HG03469 (cell line): ENCODE measurements around the gene SBF1.

Source experiments
- ATAC-seq: cut with Tn5 transposase; IDR thresholded peaks from one replicate; pipeline ENCODE4 v1.9.1; 2021; ENCODE audit warnings: mild to moderate bottlenecking, moderate library complexity, moderate number of reproducible peaks; ENCODE audit not compliant: unreplicated experiment

Gene SBF1

DNA sequence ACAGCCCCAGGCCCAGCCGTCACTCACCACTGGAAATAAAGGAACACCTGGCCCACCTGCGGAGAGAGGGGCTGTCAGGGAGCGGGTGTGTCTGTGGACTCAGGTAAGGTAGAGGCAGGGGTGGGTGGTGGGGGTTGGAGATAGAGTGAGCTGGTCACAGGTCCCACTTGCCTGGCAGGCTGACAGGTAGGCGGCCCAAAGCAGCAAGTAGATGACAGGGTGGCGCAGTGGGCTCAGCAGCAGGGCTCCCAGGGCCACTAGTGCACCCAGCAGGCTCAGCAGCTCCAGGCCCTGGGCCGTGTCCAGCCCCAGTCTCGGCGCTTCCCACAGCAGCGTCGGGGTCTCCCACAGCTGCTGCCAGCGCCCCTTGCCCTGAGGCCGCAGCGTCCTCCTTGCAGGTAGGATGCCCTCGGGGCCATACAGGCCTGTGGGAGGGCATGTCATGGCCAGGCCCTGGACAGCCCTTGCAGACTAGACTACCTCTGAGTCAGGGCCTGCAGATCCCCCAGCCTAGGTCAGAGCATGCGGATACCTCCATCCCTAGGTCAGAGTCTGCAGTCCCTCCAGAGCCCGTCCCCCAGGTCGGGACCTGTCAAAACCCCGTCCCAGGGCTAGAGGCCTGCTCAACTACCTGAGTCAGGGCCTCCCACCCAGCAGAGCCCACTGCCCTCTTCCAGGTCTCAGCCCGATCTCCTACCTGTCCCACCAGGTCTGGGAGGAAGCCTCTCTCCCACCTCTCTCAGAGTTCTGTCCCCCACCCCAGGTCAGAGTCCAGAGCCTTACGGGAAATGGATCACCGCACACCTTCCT is 32.0 kb upstream of the SBF1 start:
- ATAC-seq = no peak

DNA sequence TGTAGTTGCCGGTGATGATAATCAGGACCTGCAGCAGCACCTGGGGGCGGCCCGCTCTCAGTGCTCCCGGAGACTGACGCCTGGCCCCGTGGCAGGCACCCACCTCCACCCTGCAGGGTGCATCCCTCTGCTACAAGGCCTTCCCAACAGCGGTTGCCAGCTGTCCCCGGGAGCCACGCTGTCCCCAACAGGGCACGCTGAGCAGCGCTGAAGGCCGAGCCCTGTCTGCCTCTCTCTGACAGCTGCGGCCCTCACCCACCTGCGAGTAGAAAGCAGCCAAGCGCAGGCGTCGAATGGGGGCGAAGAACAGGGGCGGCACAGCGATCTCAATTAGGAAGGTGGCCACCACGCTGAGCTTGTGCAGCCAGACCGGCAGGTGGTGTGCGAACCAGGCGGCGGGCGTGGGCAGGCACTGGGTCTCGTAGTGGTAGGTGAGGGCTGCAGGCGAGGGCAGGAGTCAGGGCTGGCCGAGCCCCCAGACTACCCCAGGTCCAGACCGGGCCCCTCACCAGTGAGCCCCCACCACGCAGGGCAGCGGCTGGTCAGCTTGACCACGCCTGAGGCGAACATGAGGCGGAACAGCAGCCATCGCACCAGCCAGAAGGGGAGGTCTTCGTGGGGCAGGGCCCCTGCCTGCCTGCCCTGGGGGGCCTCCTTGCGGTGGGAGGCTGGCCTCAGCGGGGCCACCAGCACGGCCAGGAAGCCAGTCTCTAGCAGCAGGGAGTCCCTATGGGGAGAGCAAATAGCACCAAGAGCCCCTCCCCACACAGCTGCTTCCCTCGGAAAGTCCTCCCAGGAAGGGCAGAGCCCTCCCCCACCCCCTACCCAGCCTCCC is 31.2 kb upstream of the SBF1 start:
- no peak for ATAC-seq

DNA sequence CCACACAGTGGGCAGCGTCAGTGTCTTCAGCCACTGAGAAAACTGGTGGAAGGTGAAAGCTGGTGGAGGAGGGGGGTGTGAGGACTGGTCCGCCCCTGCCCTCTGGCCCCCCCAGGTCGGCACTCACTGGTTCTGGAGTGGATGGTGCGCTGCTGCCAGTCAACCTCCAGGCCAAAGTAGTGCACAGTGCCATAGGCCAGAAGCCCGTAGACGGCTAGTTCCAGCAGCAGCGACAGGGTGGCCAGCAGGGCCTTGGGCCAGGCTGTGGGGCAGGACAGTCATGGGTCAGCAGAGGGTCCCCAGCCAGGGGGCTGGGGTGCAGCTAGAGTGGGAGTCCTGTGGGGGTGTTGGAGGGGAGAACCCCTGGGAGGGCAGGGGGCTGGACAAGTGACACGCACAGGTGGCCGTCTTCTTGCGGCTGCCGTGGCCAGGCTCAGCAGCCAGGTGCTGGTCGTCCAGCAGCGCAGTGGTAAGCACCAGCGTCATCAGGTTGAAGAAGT is 30.5 kb upstream of the SBF1 start:
- ATAC-seq = no peak

DNA sequence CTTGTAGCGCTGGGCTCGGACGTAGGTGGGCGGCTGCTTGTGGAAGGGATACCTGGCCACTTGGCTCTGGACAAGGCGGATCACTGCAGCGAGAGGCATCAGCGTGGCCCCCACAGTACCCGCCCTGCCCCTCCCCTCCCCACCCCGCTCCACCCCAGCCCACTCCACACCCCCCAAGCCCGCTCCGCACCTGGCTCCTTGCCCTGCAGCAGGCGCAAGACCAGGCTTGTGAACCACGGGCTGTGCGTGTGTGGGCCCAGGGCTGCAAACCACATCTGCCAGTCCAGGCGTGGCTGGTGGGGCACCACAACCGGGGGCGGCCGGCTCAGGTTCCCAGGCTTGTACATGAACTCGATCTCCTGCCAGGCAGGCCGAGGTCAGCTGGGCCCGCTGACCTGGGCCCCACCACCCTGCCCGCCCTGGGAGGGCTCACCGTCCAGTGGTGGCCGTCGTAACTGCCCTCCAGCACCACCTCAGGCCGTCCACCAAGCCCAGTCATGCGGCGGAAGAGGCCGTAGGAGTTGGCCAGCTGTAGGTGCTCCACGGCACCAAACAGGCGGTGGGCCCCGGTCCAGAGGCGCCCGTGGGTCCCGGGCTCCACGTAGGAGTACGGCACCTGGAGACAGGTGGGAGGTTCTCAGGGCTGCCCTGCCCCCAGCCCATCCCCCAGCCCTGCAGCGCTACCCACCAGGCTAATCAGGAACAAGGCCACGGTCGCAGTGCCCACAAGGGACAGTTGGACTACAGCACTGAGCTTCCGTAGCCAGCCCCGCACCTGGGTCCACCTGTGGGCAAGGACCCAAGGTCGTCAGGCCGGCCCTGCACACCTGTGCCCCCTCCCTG is 29.8 kb upstream of the SBF1 start:
- no peak for ATAC-seq

DNA sequence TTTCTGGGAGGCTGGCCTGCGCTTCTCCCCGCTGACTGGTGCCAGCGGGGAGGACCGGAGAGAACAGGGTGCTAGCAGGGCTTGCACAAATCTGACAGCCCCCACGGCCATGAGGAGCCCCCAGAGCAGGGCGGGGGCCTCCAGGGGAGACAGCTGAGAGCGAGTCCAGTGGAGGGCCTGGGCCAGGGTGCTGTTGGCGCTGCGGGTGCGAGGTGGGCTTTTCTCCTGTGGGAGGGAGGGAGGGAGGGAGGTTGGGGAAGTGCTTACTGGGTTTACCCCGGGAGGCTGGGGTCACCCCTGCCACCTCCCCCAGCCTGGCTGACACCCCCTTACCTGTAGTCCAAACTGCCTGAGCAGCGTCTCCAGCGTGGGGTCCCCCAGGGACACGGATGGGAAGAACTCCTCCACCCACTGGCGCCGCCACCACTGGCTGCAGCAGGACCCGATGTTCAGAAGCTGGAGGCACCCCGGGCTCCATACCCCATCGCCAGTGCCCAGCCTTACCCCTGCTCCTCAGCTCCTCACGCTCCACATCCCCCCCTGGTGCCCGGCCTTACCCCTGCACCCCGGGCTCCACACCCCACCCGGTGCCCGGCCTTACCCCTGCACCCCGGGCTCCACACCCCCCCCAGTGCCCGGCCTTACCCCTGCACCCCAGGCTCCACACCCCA is 28.8 kb upstream of the SBF1 start:
- no peak for ATAC-seq

DNA sequence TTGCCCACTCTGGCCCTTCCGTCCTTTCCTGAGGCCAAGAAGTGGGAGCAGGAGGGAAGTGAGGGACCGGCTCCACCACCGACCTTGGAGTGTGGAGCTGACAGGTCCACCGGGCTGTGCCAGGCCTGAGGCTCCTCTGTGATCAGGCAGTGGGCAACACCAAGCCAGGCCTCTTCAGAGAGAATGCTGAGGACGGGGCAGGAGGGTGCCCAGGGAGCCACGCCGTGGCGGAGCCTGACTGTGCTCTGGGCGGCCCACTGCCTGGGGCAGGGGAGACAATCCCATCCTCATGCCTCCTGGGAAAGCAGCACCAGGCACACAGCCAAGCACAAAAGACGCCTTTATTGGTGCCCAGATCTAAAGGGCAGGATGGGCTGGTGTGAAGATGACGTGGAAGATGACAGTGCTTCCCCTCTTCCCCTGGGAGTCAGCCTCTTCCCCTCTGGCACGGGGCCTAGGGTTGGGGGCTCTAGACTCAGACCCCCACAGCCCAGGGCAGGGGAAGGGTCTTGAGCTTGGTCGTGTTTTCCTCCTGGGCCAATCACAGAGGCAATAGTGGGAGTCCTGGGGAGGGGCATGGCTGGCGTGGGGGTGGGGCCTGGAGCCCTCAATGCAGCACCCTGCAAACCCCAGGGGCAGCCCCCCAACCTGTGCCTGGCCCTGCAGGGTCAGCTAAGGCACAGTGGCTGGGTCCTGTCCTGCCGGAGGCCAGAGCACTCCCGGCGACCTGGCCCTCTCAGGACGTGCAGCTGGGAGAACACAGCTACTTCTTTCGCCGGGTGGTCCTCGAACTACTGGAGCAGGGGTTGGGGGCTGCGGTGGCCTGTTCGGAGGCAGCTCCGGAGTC is 28.0 kb upstream of the SBF1 start:
- no peak for ATAC-seq

DNA sequence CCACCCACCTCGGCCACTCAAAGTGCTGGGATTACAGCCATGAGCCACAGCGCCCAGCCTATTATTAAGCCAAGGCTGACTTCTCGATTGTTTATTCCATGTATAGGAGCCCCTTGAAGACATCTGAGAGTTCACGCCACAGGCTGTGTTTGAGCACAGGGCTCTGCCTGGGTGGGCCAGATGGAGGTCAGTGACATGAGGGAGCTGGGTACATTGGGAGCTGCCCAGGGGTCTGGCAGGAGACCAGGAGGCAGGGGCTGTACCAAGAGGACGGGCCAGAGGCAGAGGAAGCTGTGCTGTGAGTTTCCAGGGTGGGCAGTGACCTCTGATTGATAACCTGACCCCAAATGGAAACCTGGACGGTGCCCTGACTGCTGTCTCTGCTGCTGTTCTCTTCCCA is 27.3 kb upstream of the SBF1 start:
- no peak for ATAC-seq

DNA sequence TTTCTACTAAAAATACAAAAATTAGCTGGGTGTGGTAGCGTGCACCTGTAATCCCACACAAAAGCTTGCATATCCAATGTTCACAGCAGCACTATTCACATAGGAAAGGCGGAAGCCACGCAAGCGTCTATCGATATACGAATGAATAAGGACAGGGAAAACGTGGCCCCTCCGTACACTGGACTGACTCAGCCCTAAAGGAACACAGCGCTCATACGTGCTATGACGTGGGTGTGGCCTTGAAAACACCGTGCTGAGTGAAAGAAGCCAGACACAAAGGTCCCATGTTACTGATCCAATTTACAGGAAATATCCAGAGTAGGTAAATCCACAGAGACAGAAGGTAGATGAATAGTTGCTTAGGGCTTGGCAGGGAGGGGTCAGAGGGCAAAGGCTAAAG is 25.6 kb upstream of the SBF1 start:
- no peak for ATAC-seq

DNA sequence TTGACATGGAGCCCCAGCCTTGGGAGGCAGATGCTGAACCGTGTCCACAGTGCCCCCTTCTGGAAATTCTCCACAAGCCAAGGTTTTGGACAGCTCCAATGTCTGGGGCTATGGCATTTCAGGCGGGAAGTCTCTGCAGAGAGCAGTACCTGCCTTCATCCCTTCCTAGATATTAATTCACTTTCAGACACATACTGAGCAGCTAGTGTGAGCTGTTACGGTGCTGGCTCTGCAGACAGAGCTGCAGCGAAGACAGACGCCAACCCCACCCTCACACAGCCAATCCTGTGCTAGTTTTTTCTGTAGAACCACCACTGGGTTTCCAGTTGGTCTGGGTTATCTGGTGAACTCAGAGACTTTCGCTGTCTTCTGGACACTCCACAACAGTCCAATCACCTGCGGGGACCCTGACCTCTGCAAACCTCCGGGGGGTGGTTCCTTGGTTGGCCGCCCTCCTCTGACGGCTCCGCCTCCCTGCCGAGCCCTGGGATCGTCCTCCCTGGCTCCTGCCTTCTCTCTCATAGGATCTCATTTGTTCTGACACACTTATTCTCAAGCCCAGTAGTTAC is 23.6 kb upstream of the SBF1 start:
- no peak for ATAC-seq

DNA sequence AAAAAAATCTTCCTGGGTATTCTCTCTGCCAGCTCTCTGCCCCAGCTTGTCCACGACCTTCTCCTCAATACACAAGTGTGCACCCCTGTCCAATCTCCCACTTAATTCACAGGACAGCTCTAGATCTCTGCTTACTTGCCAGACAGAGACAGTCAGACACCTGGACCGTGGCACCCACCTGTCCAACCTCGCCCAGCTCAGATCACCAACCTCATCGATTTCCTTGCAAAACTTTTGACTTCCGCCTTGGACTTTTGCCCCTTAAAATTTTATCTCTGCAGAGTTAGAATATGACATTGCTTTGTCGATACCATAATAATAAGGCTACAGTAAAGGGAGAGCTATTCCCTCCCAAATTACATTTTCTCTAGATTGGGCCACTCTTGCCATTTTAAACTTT is 22.3 kb upstream of the SBF1 start:
- no peak for ATAC-seq

DNA sequence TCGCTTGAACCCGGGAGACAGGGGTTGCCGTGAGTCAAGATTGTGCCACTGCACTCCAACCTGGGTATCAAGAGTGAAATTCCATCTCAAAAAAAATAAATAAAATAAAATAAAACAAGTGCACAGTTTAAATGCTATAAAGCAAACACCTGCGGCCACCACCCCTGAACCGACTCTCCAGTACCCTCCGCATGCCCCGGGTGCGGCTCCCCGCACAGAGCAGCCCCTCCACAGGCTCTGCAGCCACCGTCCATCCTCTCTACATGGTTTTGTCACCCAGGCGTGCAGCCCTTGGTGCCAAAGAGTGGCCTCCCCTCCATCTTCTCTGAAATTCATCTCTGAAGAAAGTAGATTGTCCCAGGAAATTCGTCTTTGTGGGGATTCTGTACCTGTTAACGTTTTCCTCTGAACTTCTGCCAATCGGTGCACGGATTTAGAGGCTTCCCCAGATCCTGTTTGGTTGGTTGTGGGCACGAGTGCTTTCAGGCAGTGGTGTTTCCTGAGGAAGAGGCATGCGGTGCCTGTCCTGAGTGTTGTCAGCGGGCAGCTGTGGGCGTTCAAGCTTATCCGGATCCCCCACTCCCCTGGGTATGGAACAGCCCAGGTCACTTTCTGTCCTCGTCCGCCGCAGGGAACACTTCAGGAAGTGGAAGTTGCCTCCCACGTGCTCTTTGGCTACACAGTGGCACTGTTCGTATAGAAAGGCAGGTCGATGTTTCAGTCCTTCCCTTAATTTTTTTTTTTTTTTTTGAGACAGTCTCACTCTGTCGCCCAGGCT is 15.9 kb upstream of the SBF1 start:
- ATAC-seq = no peak

DNA sequence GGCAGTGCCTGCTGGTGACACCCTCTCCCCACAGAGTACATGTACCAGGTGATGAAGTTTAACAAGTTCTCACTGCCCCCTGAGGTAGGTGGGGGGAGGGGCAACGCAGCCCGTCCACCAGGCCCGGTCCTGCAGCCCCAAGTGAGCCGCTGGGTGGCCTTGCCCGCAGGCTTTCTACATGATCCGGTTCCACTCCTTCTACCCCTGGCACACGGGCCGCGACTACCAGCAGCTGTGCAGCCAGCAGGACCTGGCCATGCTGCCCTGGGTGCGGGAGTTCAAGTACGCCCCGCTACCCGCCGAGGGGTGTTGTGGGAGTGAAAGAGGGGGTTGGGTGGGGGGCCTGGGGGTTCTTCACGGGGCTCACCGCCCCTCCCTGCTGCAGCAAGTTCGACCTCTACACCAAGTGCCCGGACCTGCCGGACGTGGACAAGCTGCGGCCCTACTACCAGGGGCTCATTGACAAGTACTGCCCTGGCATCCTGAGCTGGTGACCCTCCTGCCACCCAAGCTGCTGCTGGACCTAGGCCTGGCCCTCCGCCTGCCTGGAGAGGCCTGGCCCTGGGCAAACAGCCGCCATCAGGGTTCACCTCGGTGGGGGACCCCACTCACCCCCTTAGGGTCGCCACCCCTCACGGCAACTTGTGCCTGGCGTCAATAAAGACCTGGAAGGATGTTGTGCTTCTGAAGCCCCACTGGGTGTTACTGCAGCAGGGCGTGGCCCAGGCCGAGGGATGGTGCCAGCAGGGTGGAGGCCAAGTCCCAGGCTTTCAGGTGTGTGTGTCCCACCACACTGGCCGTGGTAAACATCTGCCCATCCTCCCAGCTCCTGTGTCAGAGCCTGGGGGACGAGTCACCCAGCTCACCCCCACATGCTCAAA is 14.8 kb upstream of the SBF1 start:
- ATAC-seq = no peak

DNA sequence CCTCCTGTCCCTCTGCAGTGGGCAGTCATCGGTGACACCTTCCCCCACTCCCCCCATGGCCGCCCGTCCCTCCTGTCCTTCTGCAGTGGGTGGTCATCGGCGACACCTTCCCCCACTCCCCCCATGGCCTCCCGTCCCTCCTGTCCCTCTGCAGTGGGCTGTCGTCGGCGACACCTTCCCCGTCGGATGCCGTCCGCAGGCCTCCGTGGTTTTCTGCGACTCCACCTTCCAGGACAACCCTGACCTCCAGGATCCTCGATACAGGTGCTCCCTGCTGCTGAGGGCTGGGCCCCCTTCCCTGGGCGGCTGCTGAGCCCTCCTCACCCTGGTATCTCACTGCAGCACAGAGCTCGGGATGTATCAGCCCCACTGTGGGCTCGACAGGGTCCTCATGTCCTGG is 14.1 kb upstream of the SBF1 start:
- ATAC-seq = no peak

DNA sequence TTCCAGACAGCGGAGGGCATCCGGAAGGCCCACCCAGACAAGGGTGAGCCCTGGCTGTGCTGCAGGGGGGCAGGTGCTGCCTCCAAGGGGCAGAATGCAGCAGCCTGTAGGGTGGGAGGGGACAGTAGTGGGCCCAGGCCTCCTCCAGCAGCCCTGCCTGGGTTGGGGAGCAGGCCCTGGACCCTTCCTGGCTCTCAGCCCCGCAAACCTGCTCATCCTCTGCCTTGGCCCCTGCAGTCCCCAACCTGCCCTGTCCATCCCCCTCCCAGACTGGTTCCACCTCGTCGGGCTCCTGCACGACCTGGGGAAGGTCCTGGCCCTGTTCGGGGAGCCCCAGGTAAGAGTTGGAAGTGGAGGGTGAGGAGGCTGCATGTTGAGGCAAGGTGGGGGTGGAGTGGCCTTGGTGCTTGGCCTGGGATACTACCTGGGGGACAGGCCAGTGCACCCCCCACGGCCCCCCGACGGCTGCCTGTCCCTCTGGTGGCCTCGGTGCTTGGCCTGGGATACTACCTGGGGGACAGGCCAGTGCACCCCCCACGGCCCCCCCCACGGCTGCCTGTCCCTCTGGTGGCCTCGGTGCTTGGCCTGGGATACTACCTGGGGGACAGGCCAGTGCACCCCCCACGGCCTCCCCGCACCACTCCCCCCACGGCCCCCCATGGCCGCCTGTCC is 13.3 kb upstream of the SBF1 start:
- no peak for ATAC-seq

DNA sequence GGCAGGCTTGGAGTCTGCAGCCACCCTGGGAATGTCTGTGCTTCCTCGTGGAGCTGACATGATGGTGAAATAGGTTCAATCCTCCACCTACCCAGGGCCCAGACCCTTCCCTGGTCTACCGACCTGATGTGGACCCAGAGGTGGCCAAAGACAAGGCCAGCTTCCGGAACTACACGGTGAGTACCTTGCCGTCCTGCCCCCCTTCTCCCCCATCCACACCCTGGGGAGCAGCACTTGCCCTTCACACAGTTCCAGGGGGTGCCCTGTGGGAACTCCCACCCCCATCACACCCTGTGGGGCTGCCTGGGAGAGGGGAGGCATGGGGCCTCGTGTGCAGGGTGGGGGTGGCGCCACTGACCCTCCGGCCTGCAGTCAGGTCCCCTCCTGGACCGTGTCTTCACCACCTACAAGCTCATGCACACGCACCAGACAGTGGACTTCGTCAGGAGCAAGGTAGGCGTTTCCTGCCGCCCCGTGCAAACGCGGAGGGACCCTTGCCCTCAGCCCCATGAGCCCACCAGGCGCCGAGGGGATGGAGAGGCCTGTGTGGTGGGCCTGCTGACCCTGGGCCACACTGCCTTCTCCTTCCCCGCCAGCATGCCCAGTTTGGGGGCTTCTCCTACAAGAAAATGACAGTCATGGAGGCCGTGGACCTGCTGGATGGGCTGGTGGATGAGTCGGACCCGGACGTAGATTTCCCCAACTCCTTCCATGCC is 12.6 kb upstream of the SBF1 start:
- no peak for ATAC-seq

DNA sequence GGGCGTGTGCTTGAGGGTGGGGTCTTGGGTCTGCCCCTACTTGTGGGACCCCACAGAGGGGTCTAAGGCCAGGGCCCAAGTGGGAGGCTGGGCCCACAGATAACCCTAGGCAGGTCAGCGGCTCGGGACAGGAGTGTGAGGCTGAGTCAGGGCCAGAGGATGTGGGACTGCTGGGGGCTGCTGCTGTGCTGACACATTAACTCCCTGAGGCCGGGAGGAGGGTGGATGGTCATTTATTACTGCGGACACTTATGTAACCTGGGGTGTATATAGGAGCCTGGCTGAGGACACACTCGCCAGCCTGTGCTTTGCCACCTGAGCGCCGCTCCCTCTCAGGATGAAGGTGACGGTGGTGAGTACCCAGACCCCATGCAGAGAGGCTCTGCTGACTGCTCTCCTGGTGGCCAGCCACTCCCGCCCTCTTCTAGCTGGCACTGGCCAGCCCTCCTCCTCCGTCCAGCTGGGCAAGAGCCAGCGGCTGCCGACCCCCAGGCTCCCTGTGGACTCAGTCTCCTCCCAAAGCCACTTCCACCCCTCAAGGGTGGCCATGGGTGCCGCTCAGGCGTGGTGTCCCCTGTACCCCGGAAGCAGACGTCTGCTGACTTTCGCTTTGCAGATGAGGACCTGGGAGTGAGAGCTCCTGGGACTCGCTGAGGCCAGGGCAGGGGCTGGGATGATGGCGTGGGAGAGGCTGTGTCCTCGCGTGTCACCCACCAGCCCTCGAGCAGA is 11.9 kb upstream of the SBF1 start, which contains the start of gene MIOX:
MIOX (plus strand) TSS at position 299 of the 729 bp plus-strand sequence; CDS start at position 338, 39 bp downstream.
- ATAC-seq = no peak
